ENCODE results near the gene ETS1. TPM values are rescaled to one million over a fixed set of nuclear protein-coding genes. Genes with fewer than 3 reads are reported as not detected.

Gene ETS1
- total RNA-seq, 1 donor from 2014 or later: 121 TPM

- H3K4me1 ChIP-seq: peaks cover 9% of the 10 kb centered on the region
- intact Hi-C loops (cut with DNase I): no loop called here
- TF ChIP-seq CTCF (IDR thresholded peaks at IDR 0.05): no peak
- no peaks in the 10 kb centered on the region for H3K27me3 ChIP-seq
- H3K27ac ChIP-seq: no peak overlapping the region
- ATAC-seq (peak; percentile 39), DNase-seq (no peak)
- H3K36me3 ChIP-seq: no peaks in the 10 kb centered on the region
- H3K9me3 ChIP-seq: no peaks in the 10 kb centered on the region
- H3K4me3 ChIP-seq: no peak overlapping the region
Observed at GRCh38 chr11:128422576-128423370, 164.6 kb downstream of the ETS1 start.

- no peak for TF ChIP-seq CTCF (IDR thresholded peaks at IDR 0.05)
- H3K27ac ChIP-seq: no peak overlapping the region
- intact Hi-C loops (cut with DNase I): no loop called here
- no peak overlapping the region for H3K4me3 ChIP-seq
- H3K27me3 ChIP-seq: no peaks in the 10 kb centered on the region
- H3K9me3 ChIP-seq: no peaks in the 10 kb centered on the region
- ATAC-seq (no peak), DNase-seq (no peak)
- peaks cover 16% of the 10 kb centered on the region for H3K4me1 ChIP-seq
- H3K36me3 ChIP-seq: no peaks in the 10 kb centered on the region
Observed at GRCh38 chr11:128421577-128422330, 165.6 kb downstream of the ETS1 start.

- intact Hi-C loops (cut with DNase I): no loop called here
- no peaks in the 10 kb centered on the region for H3K27me3 ChIP-seq
- TF ChIP-seq CTCF (IDR thresholded peaks at IDR 0.05): no peak
- DNase-seq (no peak), ATAC-seq (no peak)
- H3K4me1 ChIP-seq: peaks cover 16% of the 10 kb centered on the region
- no peak overlapping the region for H3K4me3 ChIP-seq
- H3K36me3 ChIP-seq: no peaks in the 10 kb centered on the region
- no peaks in the 10 kb centered on the region for H3K9me3 ChIP-seq
- H3K27ac ChIP-seq: no peak overlapping the region
Observed at GRCh38 chr11:128420951-128421350, 166.4 kb downstream of the ETS1 start.

GRCh38 chr11:128420265-128420664 is 167.1 kb downstream of the ETS1 start:
- Histone ChIP-seq H3K4me3 (no peak overlapping the region), H3K4me1 (peaks cover 16% of the 10 kb centered on the region), H3K27me3 (no peaks in the 10 kb centered on the region), H3K9me3 (no peaks in the 10 kb centered on the region), H3K27ac (no peak overlapping the region), H3K36me3 (no peaks in the 10 kb centered on the region)
- no peak for DNase-seq
- intact Hi-C loops (cut with DNase I): no loop called here
- ATAC-seq: no peak
- TF ChIP-seq CTCF (IDR thresholded peaks at IDR 0.05): no peak

GRCh38 chr11:128419012-128419767 is 168.2 kb downstream of the ETS1 start:
- no peak for TF ChIP-seq CTCF (IDR thresholded peaks at IDR 0.05)
- peaks cover 12% of the 10 kb centered on the region for H3K4me1 ChIP-seq
- no peak overlapping the region for H3K4me3 ChIP-seq
- no peak overlapping the region for H3K27ac ChIP-seq
- DNase-seq (no peak), ATAC-seq (no peak)
- H3K9me3 ChIP-seq: no peaks in the 10 kb centered on the region
- intact Hi-C loops (cut with DNase I): no loop called here
- H3K36me3 ChIP-seq: no peaks in the 10 kb centered on the region
- no peaks in the 10 kb centered on the region for H3K27me3 ChIP-seq

Measured in upper lobe of right lung (tissue), 1 donor.